CD4-positive, alpha-beta T cell treated with Interferon gamma for 1 hour (primary cell): ENCODE measurements around the gene SP6.
A peak's percentile ranks its signal among the peaks of the same experiment; 100 is the strongest.

Experiments used
- DNase-seq: peaks from one replicate; pipeline ENCODE4 v3.0.0-alpha.2; 2020

The SP6 gene

GRCh38 chr17:47810200-47810821 is 40.7 kb downstream of the SP6 start:
- peak; percentile 34 for DNase-seq

- no peak for DNase-seq
Observed at GRCh38 chr17:47808830-47809480, 42.0 kb downstream of the SP6 start.

- no peak for DNase-seq
Observed at GRCh38 chr17:47808036-47808829, 42.7 kb downstream of the SP6 start.

GRCh38 chr17:47807421-47807820 is 43.5 kb downstream of the SP6 start:
- no peak for DNase-seq

GRCh38 chr17:47806913-47807255 is 44.1 kb downstream of the SP6 start:
- DNase-seq: no peak

- no peak for DNase-seq
Observed at GRCh38 chr17:47806026-47806912, 44.7 kb downstream of the SP6 start.

GRCh38 chr17:47804461-47804860 is 46.5 kb downstream of the SP6 start:
- no peak for DNase-seq

GRCh38 chr17:47803751-47804150 is 47.2 kb downstream of the SP6 start:
- no peak for DNase-seq

GRCh38 chr17:47803201-47803600 is 47.8 kb downstream of the SP6 start:
- no peak for DNase-seq

GRCh38 chr17:47802341-47803022 is 48.5 kb downstream of the SP6 start:
- peak; percentile 47 for DNase-seq

GRCh38 chr17:47801906-47802305 is 49.1 kb downstream of the SP6 start:
- DNase-seq: no peak

GRCh38 chr17:47801176-47801765 is 49.7 kb downstream of the SP6 start:
- no peak for DNase-seq

GRCh38 chr17:47800686-47801085 is 50.3 kb downstream of the SP6 start:
- DNase-seq: no peak

GRCh38 chr17:47797797-47798196 is 53.2 kb downstream of the SP6 start:
- DNase-seq: no peak
